Activated B cell treated with CpG ODN at 0.5 μM for 24 hours (primary cell): ENCODE data around the gene RBM4. TPM values are rescaled to one million over a fixed set of nuclear protein-coding genes. Genes with fewer than 3 reads are reported as not detected.
A peak's percentile ranks its signal among the peaks of the same experiment; 100 is the strongest.

Source experiments
- ATAC-seq: fragments of 200-7000 bp; cut with Tn5 transposase; one replicate; pipeline ENCODE4 v1.10.0; 2021; ENCODE audit warnings: low read depth, mild to moderate bottlenecking, moderate library complexity
- CTCF ChIA-PET: fragments of 350-600 bp; sonication (Branson Sonifier 250); formaldehyde crosslinking; loops from one replicate; lab custom pipeline; 2021; ENCODE audit warnings: antibody characterized with exemption; lab: Charles Lee
- POLR2A ChIA-PET: fragments of 350-600 bp; sonication (Branson Sonifier 250); formaldehyde crosslinking; loops from one replicate; lab custom pipeline; 2021; ENCODE audit warnings: antibody characterized with exemption; lab: Charles Lee
- DNase-seq: peaks from one replicate; pipeline ENCODE4 v3.0.0; 2022
- H3K27ac Mint-ChIP-seq: one replicate; pipeline ENCODE4 v1.8.0; 2020; ENCODE audit warnings: mixed read lengths
- H3K27me3 Mint-ChIP-seq: one replicate; pipeline ENCODE4 v1.8.0; 2021; ENCODE audit warnings: mixed read lengths
- H3K36me3 Mint-ChIP-seq: one replicate; pipeline ENCODE4 v1.8.0; 2021; ENCODE audit warnings: low read depth, mixed read lengths
- H3K4me1 Mint-ChIP-seq: one replicate; pipeline ENCODE4 v1.8.0; 2021; ENCODE audit warnings: mixed read lengths
- H3K4me3 Mint-ChIP-seq: one replicate; pipeline ENCODE4 v1.8.0; 2020; ENCODE audit warnings: mild to moderate bottlenecking, mixed read lengths
- H3K9me3 Mint-ChIP-seq: one replicate; pipeline ENCODE4 v1.8.0; 2020; ENCODE audit warnings: mixed read lengths
- intact Hi-C: fragments of 100-400 bp; cut with micrococcal nuclease; formaldehyde crosslinking; loops from one replicate; pipeline ENCODE4 v1.15.1; 2024
- total RNA-seq: library from RNA; stranded (reverse); gene quantifications from 2 replicates; pipeline ENCODE4 v1.2.3, GENCODE V29; 2022
- TF ChIP-seq, protein P1 (sequence below): fragments of 200-600 bp; IDR thresholded peaks from one replicate; pipeline ENCODE4 v1.8.0; 2022; ENCODE audit warnings: antibody characterized with exemption, mild to moderate bottlenecking

Gene RBM4
- total RNA-seq, 1 donor from 2014 or later = 197 TPM

DNA sequence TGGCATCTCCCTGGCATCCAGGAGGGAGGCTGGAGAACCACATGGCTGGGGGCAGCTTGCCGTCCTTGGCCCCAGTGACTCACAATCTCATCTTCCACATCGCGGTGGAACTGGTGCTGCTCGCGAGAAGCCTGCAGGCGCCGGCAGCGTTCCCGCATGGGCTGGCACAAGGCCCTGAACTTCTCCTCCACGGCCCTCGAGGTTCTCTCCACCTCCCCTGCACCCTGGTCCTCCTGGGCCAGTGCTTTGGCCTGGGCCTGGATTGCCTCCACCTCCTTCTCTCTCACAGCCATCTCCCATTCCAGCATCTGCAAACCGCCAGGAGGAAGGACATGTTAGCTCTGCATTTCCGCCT lies 55.5 kb downstream of the RBM4 start:
- ATAC-seq = no peak
- Mint-ChIP-seq H3K4me1 (peaks cover 5% of the 10 kb centered on the region), H3K4me3 (no peak overlapping the region), H3K27ac (no peak overlapping the region), H3K27me3 (no peaks in the 10 kb centered on the region), H3K9me3 (no peaks in the 10 kb centered on the region), H3K36me3 (no peaks in the 10 kb centered on the region)
- no peak for DNase-seq
- CTCF ChIA-PET = interaction anchor here (0.7 to 5.7 kb wide), 3 partner anchors 53 to 190 kb away, joined by 3 to 61 read pairs (median 5); no protein-coding TSS in a partner anchor
- TF ChIP-seq, protein P1, sequence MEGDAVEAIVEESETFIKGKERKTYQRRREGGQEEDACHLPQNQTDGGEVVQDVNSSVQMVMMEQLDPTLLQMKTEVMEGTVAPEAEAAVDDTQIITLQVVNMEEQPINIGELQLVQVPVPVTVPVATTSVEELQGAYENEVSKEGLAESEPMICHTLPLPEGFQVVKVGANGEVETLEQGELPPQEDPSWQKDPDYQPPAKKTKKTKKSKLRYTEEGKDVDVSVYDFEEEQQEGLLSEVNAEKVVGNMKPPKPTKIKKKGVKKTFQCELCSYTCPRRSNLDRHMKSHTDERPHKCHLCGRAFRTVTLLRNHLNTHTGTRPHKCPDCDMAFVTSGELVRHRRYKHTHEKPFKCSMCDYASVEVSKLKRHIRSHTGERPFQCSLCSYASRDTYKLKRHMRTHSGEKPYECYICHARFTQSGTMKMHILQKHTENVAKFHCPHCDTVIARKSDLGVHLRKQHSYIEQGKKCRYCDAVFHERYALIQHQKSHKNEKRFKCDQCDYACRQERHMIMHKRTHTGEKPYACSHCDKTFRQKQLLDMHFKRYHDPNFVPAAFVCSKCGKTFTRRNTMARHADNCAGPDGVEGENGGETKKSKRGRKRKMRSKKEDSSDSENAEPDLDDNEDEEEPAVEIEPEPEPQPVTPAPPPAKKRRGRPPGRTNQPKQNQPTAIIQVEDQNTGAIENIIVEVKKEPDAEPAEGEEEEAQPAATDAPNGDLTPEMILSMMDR = no peak
- POLR2A ChIA-PET = interaction anchor here (0.6 kb wide), 1 partner anchor 189 kb away, joined by 3 read pairs; no protein-coding TSS in a partner anchor
- intact Hi-C loops = loop anchor here (1.0 kb wide), 3 partner anchors 140 to 189 kb away; no protein-coding TSS in a partner anchor

DNA sequence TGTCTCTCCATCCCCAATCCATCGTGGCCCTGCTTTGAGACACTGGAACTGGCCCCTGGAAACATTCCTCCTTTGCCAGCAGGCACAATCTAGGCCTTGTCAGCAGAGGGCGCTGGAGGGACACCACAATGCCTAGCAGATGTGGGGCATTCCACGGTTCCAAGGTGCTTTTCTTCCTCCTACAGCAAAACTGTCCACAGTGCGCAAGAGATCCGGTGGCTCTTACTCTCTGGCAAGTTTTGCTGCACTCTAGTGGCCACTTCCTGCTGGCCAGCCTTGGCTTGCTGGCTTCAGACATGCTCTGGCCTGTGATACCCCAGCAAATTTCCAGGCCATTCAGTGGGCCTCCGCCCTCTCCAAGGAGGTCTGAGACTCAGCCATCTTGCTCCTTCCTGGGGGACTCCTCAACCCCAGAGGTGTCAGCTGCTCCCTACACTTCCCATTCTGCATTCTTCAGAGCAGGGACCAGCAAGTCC lies 56.3 kb downstream of the RBM4 start:
- peak; percentile 70 for DNase-seq
- ChIA-PET POLR2A (interaction anchor here (0.5 to 2.2 kb wide), 4 partner anchors 17 to 189 kb away, joined by 3 to 5 read pairs (median 4); partner anchors contain the start of gene RBM4B), CTCF (interaction anchor here (1.1 to 5.7 kb wide), 7 partner anchors 17 to 189 kb away, joined by 3 to 61 read pairs (median 4); partner anchors contain the start of gene RBM4B)
- Mint-ChIP-seq H3K4me3 (no peak overlapping the region), H3K9me3 (no peaks in the 10 kb centered on the region), H3K27ac (no peak overlapping the region), H3K27me3 (no peaks in the 10 kb centered on the region), H3K36me3 (no peaks in the 10 kb centered on the region), H3K4me1 (peaks cover 5% of the 10 kb centered on the region)
- TF ChIP-seq, protein P1 = peak; percentile 79
- intact Hi-C loops = loop anchor here (1.0 kb wide), 3 partner anchors 140 to 189 kb away; no protein-coding TSS in a partner anchor
- peak; percentile 93 for ATAC-seq

Other genes starting within 250 kb of the RBM4 start
- gene NPAS4, start 217.7 kb upstream of the RBM4 start, total RNA-seq = not detected in 2 replicates
- gene MRPL11, start 199.9 kb upstream of the RBM4 start, total RNA-seq = 62.6 and 74.3 TPM in 2 replicates
- 8.5 and 9.1 TPM in 2 replicates for gene PELI3, start 171.8 kb upstream of the RBM4 start, total RNA-seq
- 62.2 and 63.3 TPM in 2 replicates for gene DPP3, start 158.3 kb upstream of the RBM4 start, total RNA-seq
- 30.5 and 38.8 TPM in 2 replicates for gene BBS1, start 128.1 kb upstream of the RBM4 start, total RNA-seq
- gene ZDHHC24, start 92.7 kb upstream of the RBM4 start, total RNA-seq = 14.6 and 19.0 TPM in 2 replicates
- 0.10 TPM in 1 of 2 replicates, not detected in the other for gene ACTN3, start 91.8 kb upstream of the RBM4 start, total RNA-seq
- gene CTSF, start 70.1 kb upstream of the RBM4 start, total RNA-seq = 2.0 and 3.6 TPM in 2 replicates
- 0.22 and 0.31 TPM in 2 replicates for gene CCDC87, start 45.6 kb upstream of the RBM4 start, total RNA-seq
- 59.0 and 65.3 TPM in 2 replicates for gene CCS, start 45.5 kb upstream of the RBM4 start, total RNA-seq
- 147 and 160 TPM in 2 replicates for gene RBM14, start 22.1 kb upstream of the RBM4 start, total RNA-seq
- 30.8 and 34.4 TPM in 2 replicates for gene RBM4B, start 39.2 kb downstream of the RBM4 start, total RNA-seq
- 1.2 and 3.0 TPM in 2 replicates for gene SPTBN2, start 90.5 kb downstream of the RBM4 start, total RNA-seq
- 20.1 and 21.4 TPM in 2 replicates for gene RCE1, start 204.7 kb downstream of the RBM4 start, total RNA-seq
- gene LRFN4, start 218.4 kb downstream of the RBM4 start, total RNA-seq = 3.4 and 3.8 TPM in 2 replicates